ENCODE results near the gene PDE6D.

DNA sequence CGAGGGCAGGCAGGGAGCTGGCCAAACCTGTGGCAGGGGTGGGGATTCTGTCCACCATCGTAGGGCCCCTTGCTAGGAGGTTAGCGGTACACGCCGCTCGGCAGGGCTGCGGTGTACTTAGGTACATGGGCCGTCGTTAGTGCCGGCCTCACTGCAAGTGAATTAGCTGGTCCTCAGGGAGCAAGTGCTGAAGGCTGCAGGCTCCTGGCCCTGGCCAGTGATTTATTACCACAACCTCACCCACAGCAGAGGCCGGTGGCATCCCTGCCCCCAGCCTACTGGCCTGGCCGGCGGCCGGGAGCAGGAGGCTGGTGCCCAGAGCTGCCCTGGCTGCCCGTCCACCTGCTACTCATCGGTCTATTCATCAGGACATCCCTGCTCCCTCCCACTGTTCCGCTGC is 92.4 kb downstream of the PDE6D start:
- no peak for TF ChIP-seq EZH2 (IDR thresholded peaks at IDR 0.05; ENCODE audit: borderline replicate concordance, low read length)
- TF ChIP-seq, protein P1, sequence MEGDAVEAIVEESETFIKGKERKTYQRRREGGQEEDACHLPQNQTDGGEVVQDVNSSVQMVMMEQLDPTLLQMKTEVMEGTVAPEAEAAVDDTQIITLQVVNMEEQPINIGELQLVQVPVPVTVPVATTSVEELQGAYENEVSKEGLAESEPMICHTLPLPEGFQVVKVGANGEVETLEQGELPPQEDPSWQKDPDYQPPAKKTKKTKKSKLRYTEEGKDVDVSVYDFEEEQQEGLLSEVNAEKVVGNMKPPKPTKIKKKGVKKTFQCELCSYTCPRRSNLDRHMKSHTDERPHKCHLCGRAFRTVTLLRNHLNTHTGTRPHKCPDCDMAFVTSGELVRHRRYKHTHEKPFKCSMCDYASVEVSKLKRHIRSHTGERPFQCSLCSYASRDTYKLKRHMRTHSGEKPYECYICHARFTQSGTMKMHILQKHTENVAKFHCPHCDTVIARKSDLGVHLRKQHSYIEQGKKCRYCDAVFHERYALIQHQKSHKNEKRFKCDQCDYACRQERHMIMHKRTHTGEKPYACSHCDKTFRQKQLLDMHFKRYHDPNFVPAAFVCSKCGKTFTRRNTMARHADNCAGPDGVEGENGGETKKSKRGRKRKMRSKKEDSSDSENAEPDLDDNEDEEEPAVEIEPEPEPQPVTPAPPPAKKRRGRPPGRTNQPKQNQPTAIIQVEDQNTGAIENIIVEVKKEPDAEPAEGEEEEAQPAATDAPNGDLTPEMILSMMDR (conservative IDR thresholded peaks at IDR 0.05 in 1 of 2, IDR thresholded peaks at IDR 0.05 in 1 of 2; ENCODE audit: extremely low read depth in 1 of 2, insufficient read depth in 1 of 2, low read depth in 1 of 2, low read length in 2 of 2) = no peak

All from mammary epithelial cell (primary cell).